Activated CD4-positive, alpha-beta T cell treated with anti-CD3 and anti-CD28 coated beads for 1 hour (primary cell): ENCODE data around the gene CCND3.
A peak's percentile ranks its signal among the peaks of the same experiment; 100 is the strongest.
"Not testable (repeated sequence)": the region's sequence is repeated elsewhere in the genome, so short reads cannot be mapped to it uniquely, and the experiment has no call there.

Experiments used
- DNase-seq: peaks from one replicate; pipeline ENCODE4 v3.0.0-alpha.2; 2020

The CCND3 gene

DNA sequence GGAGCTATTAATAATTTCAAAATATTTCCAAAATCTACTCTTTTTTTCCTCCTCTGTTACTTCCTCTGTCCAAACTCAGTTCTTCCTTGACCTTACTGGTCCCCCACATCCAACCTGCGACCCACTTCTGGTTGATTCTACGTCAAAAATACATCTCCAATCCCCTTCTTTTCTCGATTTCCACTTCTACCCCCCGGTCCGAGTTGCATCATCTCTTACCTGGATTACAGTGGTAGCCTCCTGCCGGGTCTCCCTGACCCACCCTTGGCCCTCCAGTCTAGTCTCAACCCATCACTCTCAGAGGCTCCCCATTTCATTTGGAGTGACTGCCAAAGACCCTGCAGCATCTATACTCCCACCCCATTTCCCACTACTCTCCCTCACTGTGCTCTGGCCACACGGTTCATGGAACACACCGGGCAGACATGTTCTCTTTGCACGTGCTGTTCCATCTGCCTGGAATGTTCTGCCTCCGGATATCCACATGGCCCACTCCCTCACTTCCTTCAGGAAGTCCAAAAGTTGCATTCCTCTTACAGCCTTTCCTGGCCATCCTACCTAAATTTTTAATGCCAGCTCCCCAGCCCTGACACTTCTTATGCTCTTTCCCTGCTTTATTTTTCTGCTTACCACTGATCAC, 6.1 kb upstream of the CCND3 start:
- no peak for DNase-seq

GRCh38 chr6:41943456-41943855, 1.8 kb upstream of the CCND3 start:
- no peak for DNase-seq

DNA sequence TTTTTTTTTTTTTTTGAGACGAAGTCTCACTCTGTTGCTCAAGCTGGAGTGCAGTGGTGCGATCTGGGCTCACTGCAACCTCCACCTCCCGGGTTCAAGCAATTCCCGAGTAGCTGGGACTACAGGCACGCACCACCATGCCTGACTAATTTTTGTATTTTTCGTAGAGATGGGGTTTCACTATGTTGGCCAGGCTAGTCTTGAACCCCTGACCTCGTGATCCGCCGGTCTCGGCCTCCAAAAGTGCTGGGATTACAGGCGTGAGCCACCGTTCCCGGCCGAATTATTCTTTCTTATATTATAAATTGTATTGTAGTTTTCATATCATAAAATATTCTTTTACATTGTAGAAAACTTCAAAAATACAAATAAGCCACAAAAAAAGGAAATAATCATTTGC, 1.3 kb upstream of the CCND3 start:
- DNase-seq: not testable (repeated sequence)

GRCh38 chr6:41942067-41942851, 651 bp upstream of the CCND3 start:
- no peak for DNase-seq

GRCh38 chr6:41940759-41941279, 789 bp downstream of the CCND3 start:
- no peak for DNase-seq

DNA sequence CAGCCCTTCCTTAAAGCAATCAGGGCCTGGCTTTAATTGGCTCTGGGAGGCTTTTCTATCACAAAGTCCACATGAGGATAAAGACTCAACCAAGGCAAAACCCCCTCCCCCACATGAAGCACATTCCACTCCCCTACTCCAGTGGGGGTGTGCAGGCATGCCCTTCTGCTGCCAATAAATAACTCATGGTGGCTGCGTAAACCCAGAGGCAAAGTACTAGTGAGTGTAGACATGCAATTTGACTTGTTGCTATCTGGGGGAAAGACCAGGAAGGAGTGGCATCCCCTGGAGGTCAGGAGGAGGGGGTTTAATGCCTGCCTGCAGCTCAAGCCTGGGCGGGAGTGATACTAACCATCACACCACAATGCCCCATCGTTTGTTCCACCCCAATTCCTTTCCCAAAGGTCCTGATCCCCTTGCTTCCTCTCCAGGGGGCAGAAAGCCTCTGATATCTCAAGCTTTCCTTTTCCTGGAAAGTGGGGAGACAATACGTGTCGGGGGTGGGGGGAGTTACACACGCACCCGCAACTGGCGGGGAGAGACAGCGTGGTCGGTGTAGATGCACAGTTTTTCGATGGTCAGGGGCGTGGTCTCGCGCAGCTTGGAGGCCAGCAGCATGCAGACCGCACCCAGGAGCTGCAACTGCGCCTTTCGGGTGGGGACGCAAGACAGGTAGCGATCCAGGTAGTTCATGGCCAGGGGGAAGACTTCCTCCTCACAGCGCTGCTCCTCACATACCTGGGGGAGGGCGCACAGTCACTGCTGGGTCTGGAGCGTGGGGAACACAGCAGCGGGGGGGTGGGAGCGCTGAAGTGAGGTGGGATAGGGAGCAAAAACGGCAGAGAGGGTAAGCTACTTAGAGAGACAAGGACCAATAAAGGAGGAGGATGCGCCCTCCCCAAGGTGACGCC, 1.5 kb downstream of the CCND3 start:
- DNase-seq: no peak

DNA sequence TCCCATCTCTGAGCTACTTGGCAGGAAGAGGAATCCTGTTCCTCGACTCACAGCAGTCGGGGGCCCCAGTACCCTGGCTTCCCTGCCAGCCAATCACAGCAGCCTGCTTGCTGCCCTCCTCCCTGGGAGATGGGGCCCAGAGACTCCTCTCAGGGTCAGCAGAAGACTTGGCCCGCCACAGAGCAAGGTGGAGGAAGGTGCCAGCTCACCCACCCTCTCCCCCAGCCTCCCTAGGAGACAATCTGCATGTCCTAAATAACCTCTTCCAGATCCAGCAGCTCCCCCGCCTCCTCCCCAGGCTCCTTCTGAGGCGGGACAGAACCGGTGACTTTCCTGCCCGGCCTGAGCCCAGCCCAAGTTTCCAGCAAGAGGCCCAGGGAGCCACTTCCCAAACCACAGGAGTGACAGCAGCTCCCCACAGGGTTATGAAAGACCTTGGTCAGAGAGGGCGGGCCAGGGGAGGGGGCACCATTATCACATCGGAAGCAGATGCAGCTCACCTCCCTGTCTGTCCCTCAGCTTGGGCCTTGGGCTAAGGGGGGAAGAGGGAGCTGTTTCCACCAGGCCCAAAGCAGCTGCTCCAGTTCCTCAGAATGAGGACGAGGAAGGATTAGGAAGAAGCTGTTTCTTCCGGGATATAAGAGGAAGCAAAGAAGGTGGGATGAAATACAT, 2.3 kb downstream of the CCND3 start:
- no peak for DNase-seq

DNA sequence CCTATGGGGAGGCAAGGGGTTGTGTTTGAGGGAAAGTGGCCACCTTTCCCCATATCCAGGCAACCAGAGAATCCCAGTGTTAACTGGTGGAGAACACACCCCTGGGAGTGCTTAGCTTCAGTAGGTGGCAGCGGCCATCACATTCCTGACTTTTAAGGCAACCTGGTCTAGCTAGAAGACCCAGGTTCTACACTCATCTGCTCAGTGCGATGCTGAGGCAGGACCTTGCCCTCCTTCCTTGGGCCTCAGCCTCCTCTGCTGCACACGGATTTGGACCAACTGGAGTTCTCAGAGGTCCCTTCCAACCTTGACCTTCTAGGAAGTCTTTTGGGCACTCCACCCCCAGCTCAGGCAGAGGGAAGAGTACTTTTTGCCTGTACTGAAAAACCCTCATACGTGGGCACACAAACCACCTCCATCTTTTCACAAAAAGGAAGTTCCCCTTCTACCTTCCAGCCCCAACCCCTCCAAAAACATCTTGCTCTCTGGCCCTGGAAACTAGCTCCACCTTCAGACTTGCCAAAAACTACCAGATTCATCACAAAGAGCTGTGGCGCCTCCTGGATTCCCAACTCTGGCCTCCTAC, 2.9 kb downstream of the CCND3 start:
- DNase-seq: no peak

- DNase-seq: no peak
These were observed 3.6 kb downstream of the CCND3 start for GRCh38 chr6:41937861-41938574.

DNA sequence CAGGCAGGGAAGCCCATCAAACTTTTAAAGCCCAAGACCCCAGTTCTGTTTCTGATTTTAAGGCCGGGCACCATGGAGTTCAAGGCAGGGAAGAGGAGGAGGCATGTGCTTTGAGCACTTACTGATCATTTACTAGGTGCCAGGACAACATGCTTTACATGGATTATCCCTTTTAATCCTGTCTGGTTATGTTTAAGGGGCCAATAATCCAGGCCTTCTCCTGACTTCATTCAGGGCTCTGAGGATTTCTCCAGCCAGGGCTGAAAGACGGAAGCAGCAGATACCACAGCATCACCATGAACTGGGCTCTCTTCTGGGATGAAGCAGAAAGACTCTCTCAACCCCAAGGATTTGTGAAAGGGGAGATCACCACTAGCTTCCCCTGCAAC, 4.1 kb downstream of the CCND3 start:
- DNase-seq: no peak

DNA sequence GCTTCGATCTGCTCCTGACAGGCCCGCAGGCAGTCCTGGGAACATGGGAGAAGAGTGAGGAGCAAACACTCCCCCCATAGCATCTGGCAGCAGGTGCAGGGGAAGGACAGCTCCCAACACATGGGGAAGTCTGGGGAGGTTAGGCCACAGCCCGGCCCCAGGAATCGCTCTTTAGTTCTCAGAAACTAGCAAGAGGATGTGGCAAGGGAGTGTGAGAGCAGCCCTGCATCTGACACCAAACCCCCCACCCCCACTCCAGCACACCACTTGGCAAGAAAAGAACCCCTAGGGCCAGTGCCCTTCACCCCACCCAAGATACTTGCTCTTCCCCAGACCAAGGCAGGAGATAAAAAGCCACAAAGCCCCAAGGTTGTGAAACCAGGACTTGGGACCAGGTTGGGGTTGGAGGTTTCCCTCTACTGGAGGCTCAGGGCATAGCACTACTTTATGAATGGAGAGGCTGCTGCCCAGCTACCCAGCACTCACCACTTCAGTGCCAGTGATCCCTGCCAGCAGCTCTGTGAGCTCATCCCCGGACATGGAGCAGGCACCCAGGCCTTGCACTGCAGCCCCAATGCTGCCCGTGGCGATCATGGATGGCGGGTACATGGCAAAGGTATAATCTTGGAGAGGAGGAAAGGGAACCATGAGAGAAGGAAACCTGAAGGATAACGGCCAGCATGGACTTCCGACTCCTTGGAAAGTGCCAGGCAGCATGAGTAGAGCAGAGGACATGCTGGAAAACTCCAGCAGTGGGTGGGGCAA, 5.4 kb downstream of the CCND3 start:
- DNase-seq: peak; percentile 38

- DNase-seq: no peak
These were observed 5.9 kb downstream of the CCND3 start for GRCh38 chr6:41935685-41936072.

DNA sequence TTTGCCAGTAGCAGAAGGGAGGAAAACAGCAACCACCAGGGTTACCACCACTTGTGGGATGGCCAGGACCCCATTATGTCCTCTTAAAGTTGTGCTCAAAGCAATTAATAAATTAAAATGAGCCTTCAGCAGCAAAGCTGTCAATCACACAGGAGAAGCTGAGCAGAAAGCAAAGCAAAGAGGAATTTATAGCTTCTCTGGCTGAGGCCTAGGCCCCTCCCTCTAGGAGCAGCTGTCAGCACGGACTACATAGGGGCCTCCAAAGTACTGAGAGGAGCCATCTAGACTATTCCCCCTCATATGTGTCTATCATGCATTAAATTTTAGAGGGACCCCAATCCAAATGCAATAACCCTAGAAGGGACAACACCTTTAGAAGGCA, 6.4 kb downstream of the CCND3 start:
- DNase-seq: no peak

DNA sequence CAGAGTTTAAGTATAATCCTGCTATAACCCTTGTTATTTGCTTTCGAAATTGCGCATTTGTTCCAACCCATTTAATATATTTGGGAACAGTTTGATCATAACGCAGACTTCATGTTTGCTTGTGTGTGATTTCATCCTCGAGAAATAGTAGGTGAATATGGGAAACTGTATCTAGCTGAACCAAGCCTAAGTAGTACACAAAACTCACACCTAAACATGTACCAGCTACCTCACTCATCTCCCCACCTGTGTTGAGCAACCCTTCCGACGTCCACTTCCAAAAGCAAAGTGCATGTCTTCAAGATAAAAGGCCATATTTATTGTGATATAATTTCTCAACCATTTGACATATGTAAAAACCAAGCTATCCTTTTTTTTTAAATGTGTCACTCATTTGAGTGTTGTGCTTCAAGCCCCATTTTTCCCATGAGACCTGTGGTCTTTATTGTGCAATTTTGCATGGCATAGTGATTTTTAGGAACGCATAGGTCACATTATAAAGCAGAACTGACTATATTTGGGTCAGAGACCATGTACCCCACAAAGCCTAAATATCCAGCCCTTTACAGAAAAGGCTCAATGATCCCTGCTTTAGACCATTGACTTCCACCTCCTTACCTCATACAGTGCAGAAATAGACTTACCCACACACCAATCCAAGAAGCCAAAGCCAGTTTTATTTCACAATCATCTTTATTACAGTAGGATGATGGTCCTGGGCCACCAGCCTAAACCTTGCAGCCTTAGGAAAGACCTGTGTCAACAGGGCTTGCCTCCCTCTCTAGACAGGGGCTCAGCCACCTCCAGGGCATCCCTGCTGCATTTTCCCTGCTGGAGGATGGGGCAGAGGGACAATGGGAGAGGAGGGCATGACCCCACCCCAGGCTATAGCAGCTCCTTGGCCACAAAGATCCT, 7.1 kb downstream of the CCND3 start:
- no peak for DNase-seq

DNA sequence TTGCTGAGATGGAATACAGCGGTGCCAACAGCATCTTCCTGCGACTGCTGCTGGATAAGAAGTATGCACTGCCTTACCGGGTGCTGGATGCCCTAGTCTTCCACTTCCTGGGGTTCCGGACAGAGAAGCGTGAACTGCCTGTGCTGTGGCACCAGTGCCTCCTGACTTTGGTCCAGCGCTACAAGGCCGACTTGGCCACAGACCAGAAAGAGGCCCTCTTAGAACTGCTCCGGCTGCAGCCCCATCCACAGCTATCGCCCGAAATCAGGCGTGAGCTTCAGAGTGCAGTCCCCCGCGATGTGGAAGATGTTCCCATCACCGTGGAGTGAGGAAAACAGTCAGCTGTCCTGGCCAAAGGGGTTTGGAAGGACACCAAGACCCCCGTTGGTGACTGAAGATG, 9.2 kb downstream of the CCND3 start:
- no peak for DNase-seq

DNA sequence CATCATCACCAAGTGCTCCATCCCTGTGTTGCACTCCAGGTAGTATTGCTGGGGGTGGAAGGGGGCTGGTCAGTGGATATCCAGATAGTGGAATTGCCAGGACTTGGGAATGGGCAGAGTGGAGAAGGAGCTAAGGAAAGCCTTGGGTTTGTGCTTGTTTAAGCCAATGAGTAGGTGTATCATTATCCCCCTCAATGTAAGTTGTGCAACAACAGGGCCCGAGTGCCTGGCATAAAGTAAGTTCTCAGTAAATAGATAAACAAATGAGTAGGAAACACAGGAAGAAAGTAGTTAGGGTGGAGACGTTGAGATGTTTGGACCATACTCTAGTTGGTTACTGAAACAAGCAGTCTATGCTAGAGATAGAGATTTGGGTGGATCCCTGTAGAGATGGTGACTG, 9.8 kb downstream of the CCND3 start:
- DNase-seq: no peak

- no peak for DNase-seq
These were observed 11.7 kb downstream of the CCND3 start for GRCh38 chr6:41929924-41930323.

- no peak for DNase-seq
These were observed 14.4 kb downstream of the CCND3 start for GRCh38 chr6:41927253-41927652.

- DNase-seq: no peak
These were observed 19.5 kb downstream of the CCND3 start for GRCh38 chr6:41922154-41922553.

DNA sequence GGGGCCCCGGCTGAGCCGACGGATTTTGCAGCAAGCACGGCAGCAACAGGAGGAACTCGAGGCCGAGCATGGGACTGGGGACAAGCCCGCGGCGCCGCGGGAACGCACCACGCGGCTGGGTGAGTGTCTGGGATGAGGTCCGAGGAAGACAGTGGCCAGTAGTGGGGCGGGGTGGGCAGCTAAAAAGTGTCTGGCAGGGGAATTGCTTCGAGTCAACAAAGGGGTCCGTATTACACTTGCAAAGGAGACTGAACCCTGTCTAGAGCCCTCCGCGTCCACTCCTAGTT, 20.0 kb downstream of the CCND3 start:
- no peak for DNase-seq
